GM23338 (cell line): ENCODE results near the gene FREM3. TPM values are rescaled to one million over a fixed set of nuclear protein-coding genes. Genes with fewer than 3 reads are reported as not detected.

Source experiments
- ATAC-seq: fragments of 200-7000 bp; cut with Tn5 transposase; 3 replicates; pipeline ENCODE4 v1.9.1; 2020
- DNase-seq: peaks from one replicate; pipeline ENCODE4 v3.0.0-alpha.2; 2015; ENCODE audit warnings: low spot score
- H2AFZ ChIP-seq: fragments of 200-600 bp; sonication (generic); 2 replicates; pipeline ENCODE4 v1.8.0; 2016; ENCODE audit warnings: antibody characterized with exemption, mild to moderate bottlenecking, moderate library complexity
- H3F3A ChIP-seq: fragments of 200-600 bp; sonication (generic); replicated peaks from 2 replicates; pipeline ENCODE4 v1.8.0; 2017; ENCODE audit warnings: antibody characterized with exemption, mixed run types, low read depth
- H3K27ac ChIP-seq: fragments of 200-600 bp; sonication (generic); 2 replicates; pipeline ENCODE4 v1.6.1; 2016; ENCODE audit warnings: low read depth
- H3K27me3 ChIP-seq: fragments of 200-600 bp; sonication (generic); 2 replicates; pipeline ENCODE4 v1.8.0; 2016; ENCODE audit warnings: mild to moderate bottlenecking, mixed run types, moderate library complexity; ENCODE audit not compliant: insufficient read depth
- H3K36me3 ChIP-seq: fragments of 200-600 bp; sonication (generic); 2 replicates; pipeline ENCODE4 v1.8.0; 2016; ENCODE audit warnings: mild to moderate bottlenecking; ENCODE audit not compliant: insufficient read depth
- H3K4me1 ChIP-seq: fragments of 200-600 bp; sonication (generic); 2 replicates; pipeline ENCODE4 v1.8.0; 2016; ENCODE audit warnings: mild to moderate bottlenecking, moderate library complexity; ENCODE audit not compliant: insufficient read depth
- H3K4me2 ChIP-seq: fragments of 200-600 bp; sonication (generic); 2 replicates; pipeline ENCODE4 v1.7.1; 2017; ENCODE audit warnings: mixed run types
- H3K4me3 ChIP-seq: fragments of 200-600 bp; sonication (generic); 2 replicates; pipeline ENCODE4 v1.6.1; 2016; ENCODE audit warnings: mixed run types
- H3K79me2 ChIP-seq: fragments of 200-600 bp; sonication (generic); replicated peaks from 2 replicates; pipeline ENCODE4 v1.8.0; 2017; ENCODE audit warnings: mild to moderate bottlenecking; ENCODE audit not compliant: insufficient read depth
- H3K9me2 ChIP-seq: fragments of 200-600 bp; sonication (generic); 2 replicates; pipeline ENCODE4 v1.8.0; 2017; ENCODE audit not compliant: insufficient read depth
- H4K20me1 ChIP-seq: fragments of 200-600 bp; sonication (generic); replicated peaks from 2 replicates; pipeline ENCODE4 v1.8.0; 2017; ENCODE audit warnings: mild to moderate bottlenecking; ENCODE audit not compliant: insufficient read depth
- H3K27ac Mint-ChIP-seq: 2 replicates; pipeline ENCODE4 v1.8.0; 2020; ENCODE audit warnings: inconsistent platforms, mild to moderate bottlenecking, moderate library complexity, mixed read lengths
- H3K27me3 Mint-ChIP-seq: 3 replicates; pipeline ENCODE4 v1.8.0; 2022; ENCODE audit warnings: low read depth, mild to moderate bottlenecking, moderate library complexity, mixed read lengths, inconsistent platforms; ENCODE audit not compliant: insufficient read depth, poor library complexity
- H3K36me3 Mint-ChIP-seq: 3 replicates; pipeline ENCODE4 v1.8.0; 2021; ENCODE audit warnings: low read depth, mild to moderate bottlenecking, inconsistent platforms, moderate library complexity, mixed read lengths
- H3K4me1 Mint-ChIP-seq: 3 replicates; pipeline ENCODE4 v1.8.0; 2020; ENCODE audit warnings: mild to moderate bottlenecking, inconsistent platforms, mixed read lengths
- H3K4me3 Mint-ChIP-seq: 3 replicates; pipeline ENCODE4 v1.8.0; 2021; ENCODE audit warnings: moderate library complexity, mild to moderate bottlenecking, inconsistent platforms, mixed read lengths
- H3K9me3 Mint-ChIP-seq: 3 replicates; pipeline ENCODE4 v1.8.0; 2020; ENCODE audit warnings: moderate library complexity, mild to moderate bottlenecking, inconsistent platforms, mixed read lengths
- CREB1 ChIP-seq: fragments of 250-450 bp; sonication (Bioruptor Pico); IDR thresholded peaks from 2 replicates; pipeline ENCODE4 v1.5.0; 2020; ENCODE audit warnings: low read depth, mild to moderate bottlenecking, moderate library complexity
- EZH2 ChIP-seq: fragments of 200-600 bp; sonication (generic); IDR thresholded peaks from one replicate; pipeline ENCODE4 v1.8.0; 2017; ENCODE audit warnings: antibody characterized with exemption, mild to moderate bottlenecking, low read depth; ENCODE audit not compliant: unreplicated experiment
- EZH2phosphoT487 ChIP-seq: fragments of 200-600 bp; sonication (generic); IDR thresholded peaks from one replicate; pipeline ENCODE4 v1.8.1; 2018; ENCODE audit warnings: antibody characterized with exemption; ENCODE audit not compliant: unreplicated experiment
- JUNB ChIP-seq: IDR thresholded peaks from one replicate; pipeline ENCODE4 v1.6.1; 2016; ENCODE audit warnings: antibody characterized with exemption; ENCODE audit not compliant: unreplicated experiment
- NANOG ChIP-seq: IDR thresholded peaks from 2 replicates; pipeline ENCODE4 v1.6.1; 2016; ENCODE audit warnings: antibody characterized with exemption, borderline replicate concordance
- POLR2AphosphoS5 ChIP-seq: IDR thresholded peaks from 2 replicates; pipeline ENCODE4 v1.6.1; 2016; ENCODE audit warnings: antibody characterized with exemption, low read depth
- STAT1 ChIP-seq: IDR thresholded peaks from one replicate; pipeline ENCODE4 v1.6.1; 2016; ENCODE audit warnings: antibody characterized with exemption; ENCODE audit not compliant: unreplicated experiment
- ZNF114 ChIP-seq: fragments of 250-450 bp; sonication (Bioruptor Pico); IDR thresholded peaks from 2 replicates; pipeline ENCODE4 v1.5.0; 2020; ENCODE audit warnings: mild to moderate bottlenecking, moderate library complexity
- ZNF331 ChIP-seq: fragments of 250-450 bp; sonication (Bioruptor Pico); IDR thresholded peaks from 2 replicates; pipeline ENCODE4 v1.5.0; 2020; ENCODE audit warnings: low read depth, mild to moderate bottlenecking, moderate library complexity
- polyA plus RNA-seq: library from polyadenylated mRNA; unstranded; fragments of >200 nt; fragmentation: Nextera tagmentation; extraction: Ambion mirVana; gene quantifications from 2 replicates; pipeline ENCODE4 v1.2.1, GENCODE V29; 2016
- total RNA-seq: library from RNA; depleted of rRNA; stranded (reverse); fragments of >200 nt; shearing (Covaris generic); gene quantifications from 2 replicates; pipeline ENCODE4 v1.2.3, GENCODE V29; 2014
- TF ChIP-seq, protein P1 (sequence below), 2 experiments: fragments of 200-600 bp in 1 of 2; sonication (generic) in 1 of 2; conservative IDR thresholded peaks; 2 replicates each; pipeline versions ENCODE4 v1.5.1 to v1.6.1; 2016 to 2017; ENCODE audit warnings: antibody characterized with exemption in 2 of 2, low read depth in 2 of 2, mild to moderate bottlenecking in 2 of 2, moderate library complexity in 1 of 2
- TF ChIP-seq, protein P2 (sequence below): fragments of 250-450 bp; sonication (Bioruptor Pico); IDR thresholded peaks from 2 replicates; pipeline ENCODE4 v1.5.0; 2020; ENCODE audit warnings: mild to moderate bottlenecking, moderate library complexity
- TF ChIP-seq, protein P3 (sequence below): IDR thresholded peaks from 2 replicates; pipeline ENCODE4 v1.6.1; 2016; ENCODE audit warnings: antibody characterized with exemption
- TF ChIP-seq, protein P4 (sequence below): IDR thresholded peaks from one replicate; pipeline ENCODE4 v1.6.1; 2018; ENCODE audit warnings: antibody characterized with exemption; ENCODE audit not compliant: unreplicated experiment

FREM3 gene
- total and polyA plus RNA-seq, 2 experiments from 2014 or later: 0.03 to 0.07 TPM

DNA sequence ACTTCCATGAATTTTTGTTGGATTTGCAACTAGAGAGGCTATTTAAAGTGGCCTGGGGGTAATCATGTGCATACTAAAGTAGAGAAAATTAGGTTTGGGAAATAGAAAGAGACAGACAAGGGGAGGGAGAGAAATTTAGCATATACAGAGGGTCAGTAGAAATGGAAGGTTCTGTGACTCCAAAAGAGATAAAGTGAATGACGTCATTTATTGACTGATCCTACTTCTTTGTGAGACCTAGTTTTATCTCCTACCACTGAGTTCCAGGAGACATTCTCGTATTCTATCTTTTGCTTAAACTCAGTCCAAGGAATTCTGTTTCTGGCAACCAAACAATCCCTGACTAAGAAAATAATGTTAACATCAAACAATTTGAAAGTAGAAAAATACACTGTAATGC, 42.4 kb upstream of the FREM3 start:
- Histone ChIP-seq H2AFZ (no peak overlapping the region), H3K27me3 (no peaks in the 10 kb centered on the region), H3K36me3 (no peaks in the 10 kb centered on the region), H3K27ac (no peak overlapping the region), H3K4me1 (no peaks in the 10 kb centered on the region), H3K79me2 (no peaks in the 10 kb centered on the region), H4K20me1 (no peaks in the 10 kb centered on the region), H3K4me2 (no peak overlapping the region), H3K9me2 (no peaks in the 10 kb centered on the region), H3F3A (no peaks in the 10 kb centered on the region), H3K4me3 (no peak overlapping the region)
- H3K36me3 Mint-ChIP-seq: no peaks in the 10 kb centered on the region
- ATAC-seq (no peak), DNase-seq (no peak)
- H3K9me3 Mint-ChIP-seq: no peaks in the 10 kb centered on the region
- no peaks in the 10 kb centered on the region for H3K4me1 Mint-ChIP-seq
- H3K27ac Mint-ChIP-seq: no peak overlapping the region
- no peak for TF ChIP-seq EZH2
- no peak for TF ChIP-seq ZNF331
- TF ChIP-seq, protein P1, sequence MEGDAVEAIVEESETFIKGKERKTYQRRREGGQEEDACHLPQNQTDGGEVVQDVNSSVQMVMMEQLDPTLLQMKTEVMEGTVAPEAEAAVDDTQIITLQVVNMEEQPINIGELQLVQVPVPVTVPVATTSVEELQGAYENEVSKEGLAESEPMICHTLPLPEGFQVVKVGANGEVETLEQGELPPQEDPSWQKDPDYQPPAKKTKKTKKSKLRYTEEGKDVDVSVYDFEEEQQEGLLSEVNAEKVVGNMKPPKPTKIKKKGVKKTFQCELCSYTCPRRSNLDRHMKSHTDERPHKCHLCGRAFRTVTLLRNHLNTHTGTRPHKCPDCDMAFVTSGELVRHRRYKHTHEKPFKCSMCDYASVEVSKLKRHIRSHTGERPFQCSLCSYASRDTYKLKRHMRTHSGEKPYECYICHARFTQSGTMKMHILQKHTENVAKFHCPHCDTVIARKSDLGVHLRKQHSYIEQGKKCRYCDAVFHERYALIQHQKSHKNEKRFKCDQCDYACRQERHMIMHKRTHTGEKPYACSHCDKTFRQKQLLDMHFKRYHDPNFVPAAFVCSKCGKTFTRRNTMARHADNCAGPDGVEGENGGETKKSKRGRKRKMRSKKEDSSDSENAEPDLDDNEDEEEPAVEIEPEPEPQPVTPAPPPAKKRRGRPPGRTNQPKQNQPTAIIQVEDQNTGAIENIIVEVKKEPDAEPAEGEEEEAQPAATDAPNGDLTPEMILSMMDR (conservative IDR thresholded peaks at IDR 0.05; ENCODE audit: low read depth in 2 of 2): no peak
- no peak for TF ChIP-seq ZNF114 (CRISPR knock-in tag)
- TF ChIP-seq, protein P2, sequence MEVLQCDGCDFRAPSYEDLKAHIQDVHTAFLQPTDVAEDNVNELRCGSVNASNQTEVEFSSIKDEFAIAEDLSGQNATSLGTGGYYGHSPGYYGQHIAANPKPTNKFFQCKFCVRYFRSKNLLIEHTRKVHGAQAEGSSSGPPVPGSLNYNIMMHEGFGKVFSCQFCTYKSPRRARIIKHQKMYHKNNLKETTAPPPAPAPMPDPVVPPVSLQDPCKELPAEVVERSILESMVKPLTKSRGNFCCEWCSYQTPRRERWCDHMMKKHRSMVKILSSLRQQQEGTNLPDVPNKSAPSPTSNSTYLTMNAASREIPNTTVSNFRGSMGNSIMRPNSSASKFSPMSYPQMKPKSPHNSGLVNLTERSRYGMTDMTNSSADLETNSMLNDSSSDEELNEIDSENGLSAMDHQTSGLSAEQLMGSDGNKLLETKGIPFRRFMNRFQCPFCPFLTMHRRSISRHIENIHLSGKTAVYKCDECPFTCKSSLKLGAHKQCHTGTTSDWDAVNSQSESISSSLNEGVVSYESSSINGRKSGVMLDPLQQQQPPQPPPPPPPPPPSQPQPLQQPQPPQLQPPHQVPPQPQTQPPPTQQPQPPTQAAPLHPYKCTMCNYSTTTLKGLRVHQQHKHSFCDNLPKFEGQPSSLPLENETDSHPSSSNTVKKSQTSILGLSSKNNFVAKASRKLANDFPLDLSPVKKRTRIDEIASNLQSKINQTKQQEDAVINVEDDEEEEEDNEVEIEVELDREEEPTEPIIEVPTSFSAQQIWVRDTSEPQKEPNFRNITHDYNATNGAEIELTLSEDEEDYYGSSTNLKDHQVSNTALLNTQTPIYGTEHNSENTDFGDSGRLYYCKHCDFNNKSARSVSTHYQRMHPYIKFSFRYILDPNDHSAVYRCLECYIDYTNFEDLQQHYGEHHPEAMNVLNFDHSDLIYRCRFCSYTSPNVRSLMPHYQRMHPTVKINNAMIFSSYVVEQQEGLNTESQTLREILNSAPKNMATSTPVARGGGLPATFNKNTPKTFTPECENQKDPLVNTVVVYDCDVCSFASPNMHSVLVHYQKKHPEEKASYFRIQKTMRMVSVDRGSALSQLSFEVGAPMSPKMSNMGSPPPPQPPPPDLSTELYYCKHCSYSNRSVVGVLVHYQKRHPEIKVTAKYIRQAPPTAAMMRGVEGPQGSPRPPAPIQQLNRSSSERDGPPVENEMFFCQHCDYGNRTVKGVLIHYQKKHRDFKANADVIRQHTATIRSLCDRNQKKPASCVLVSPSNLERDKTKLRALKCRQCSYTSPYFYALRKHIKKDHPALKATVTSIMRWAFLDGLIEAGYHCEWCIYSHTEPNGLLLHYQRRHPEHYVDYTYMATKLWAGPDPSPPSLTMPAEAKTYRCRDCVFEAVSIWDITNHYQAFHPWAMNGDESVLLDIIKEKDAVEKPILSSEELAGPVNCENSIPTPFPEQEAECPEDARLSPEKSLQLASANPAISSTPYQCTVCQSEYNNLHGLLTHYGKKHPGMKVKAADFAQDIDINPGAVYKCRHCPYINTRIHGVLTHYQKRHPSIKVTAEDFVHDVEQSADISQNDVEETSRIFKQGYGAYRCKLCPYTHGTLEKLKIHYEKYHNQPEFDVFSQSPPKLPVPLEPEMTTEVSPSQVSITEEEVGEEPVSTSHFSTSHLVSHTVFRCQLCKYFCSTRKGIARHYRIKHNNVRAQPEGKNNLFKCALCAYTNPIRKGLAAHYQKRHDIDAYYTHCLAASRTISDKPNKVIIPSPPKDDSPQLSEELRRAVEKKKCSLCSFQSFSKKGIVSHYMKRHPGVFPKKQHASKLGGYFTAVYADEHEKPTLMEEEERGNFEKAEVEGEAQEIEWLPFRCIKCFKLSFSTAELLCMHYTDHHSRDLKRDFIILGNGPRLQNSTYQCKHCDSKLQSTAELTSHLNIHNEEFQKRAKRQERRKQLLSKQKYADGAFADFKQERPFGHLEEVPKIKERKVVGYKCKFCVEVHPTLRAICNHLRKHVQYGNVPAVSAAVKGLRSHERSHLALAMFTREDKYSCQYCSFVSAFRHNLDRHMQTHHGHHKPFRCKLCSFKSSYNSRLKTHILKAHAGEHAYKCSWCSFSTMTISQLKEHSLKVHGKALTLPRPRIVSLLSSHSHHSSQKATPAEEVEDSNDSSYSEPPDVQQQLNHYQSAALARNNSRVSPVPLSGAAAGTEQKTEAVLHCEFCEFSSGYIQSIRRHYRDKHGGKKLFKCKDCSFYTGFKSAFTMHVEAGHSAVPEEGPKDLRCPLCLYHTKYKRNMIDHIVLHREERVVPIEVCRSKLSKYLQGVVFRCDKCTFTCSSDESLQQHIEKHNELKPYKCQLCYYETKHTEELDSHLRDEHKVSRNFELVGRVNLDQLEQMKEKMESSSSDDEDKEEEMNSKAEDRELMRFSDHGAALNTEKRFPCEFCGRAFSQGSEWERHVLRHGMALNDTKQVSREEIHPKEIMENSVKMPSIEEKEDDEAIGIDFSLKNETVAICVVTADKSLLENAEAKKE (CRISPR knock-in tag): no peak
- no peak for TF ChIP-seq JUNB
- TF ChIP-seq, protein P3, sequence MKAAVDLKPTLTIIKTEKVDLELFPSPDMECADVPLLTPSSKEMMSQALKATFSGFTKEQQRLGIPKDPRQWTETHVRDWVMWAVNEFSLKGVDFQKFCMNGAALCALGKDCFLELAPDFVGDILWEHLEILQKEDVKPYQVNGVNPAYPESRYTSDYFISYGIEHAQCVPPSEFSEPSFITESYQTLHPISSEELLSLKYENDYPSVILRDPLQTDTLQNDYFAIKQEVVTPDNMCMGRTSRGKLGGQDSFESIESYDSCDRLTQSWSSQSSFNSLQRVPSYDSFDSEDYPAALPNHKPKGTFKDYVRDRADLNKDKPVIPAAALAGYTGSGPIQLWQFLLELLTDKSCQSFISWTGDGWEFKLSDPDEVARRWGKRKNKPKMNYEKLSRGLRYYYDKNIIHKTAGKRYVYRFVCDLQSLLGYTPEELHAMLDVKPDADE: no peak
- TF ChIP-seq EZH2phosphoT487: no peak
- TF ChIP-seq, protein P4, sequence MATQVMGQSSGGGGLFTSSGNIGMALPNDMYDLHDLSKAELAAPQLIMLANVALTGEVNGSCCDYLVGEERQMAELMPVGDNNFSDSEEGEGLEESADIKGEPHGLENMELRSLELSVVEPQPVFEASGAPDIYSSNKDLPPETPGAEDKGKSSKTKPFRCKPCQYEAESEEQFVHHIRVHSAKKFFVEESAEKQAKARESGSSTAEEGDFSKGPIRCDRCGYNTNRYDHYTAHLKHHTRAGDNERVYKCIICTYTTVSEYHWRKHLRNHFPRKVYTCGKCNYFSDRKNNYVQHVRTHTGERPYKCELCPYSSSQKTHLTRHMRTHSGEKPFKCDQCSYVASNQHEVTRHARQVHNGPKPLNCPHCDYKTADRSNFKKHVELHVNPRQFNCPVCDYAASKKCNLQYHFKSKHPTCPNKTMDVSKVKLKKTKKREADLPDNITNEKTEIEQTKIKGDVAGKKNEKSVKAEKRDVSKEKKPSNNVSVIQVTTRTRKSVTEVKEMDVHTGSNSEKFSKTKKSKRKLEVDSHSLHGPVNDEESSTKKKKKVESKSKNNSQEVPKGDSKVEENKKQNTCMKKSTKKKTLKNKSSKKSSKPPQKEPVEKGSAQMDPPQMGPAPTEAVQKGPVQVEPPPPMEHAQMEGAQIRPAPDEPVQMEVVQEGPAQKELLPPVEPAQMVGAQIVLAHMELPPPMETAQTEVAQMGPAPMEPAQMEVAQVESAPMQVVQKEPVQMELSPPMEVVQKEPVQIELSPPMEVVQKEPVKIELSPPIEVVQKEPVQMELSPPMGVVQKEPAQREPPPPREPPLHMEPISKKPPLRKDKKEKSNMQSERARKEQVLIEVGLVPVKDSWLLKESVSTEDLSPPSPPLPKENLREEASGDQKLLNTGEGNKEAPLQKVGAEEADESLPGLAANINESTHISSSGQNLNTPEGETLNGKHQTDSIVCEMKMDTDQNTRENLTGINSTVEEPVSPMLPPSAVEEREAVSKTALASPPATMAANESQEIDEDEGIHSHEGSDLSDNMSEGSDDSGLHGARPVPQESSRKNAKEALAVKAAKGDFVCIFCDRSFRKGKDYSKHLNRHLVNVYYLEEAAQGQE: no peak
- TF ChIP-seq NANOG: no peak
- TF ChIP-seq POLR2AphosphoS5: no peak
- TF ChIP-seq CREB1: no peak
- TF ChIP-seq STAT1: no peak
- H3K27me3 Mint-ChIP-seq: peaks cover 2% of the 10 kb centered on the region
- H3K4me3 Mint-ChIP-seq: no peak overlapping the region
